GM21737 (cell line): ENCODE results near the gene EDRF1.
A peak's percentile ranks its signal among the peaks of the same experiment; 100 is the strongest.
"Not testable (repeated sequence)": the region's sequence is repeated elsewhere in the genome, so short reads cannot be mapped to it uniquely, and the experiment has no call there.

ENCODE experiments used
- ATAC-seq: cut with Tn5 transposase; IDR thresholded peaks from one replicate; pipeline ENCODE4 v1.9.1; 2021; ENCODE audit warnings: mild to moderate bottlenecking, moderate library complexity; ENCODE audit not compliant: unreplicated experiment

Gene EDRF1

GRCh38 chr10:125719173-125720001 lies at the start of gene EDRF1:
TSS of gene EDRF1 (plus strand) at chr10:125719709. CDS start at chr10:125719808, 99 bp downstream.
- ATAC-seq, result peak; percentile 90

- ATAC-seq, result no peak
Observed at GRCh38 chr10:125672884-125673283, 46.6 kb upstream of the EDRF1 start.

- ATAC-seq, result no peak
Observed at GRCh38 chr10:125679436-125679835, 40.1 kb upstream of the EDRF1 start.

GRCh38 chr10:125683063-125683462 lies 36.4 kb upstream of the EDRF1 start, which contains the start of gene TEX36:
TSS of gene TEX36 (minus strand) at chr10:125683163. CDS start at chr10:125682989, 174 bp downstream.
- no peak for ATAC-seq

GRCh38 chr10:125683821-125684220 lies 35.7 kb upstream of the EDRF1 start:
- ATAC-seq, result no peak

- no peak for ATAC-seq
Observed at GRCh38 chr10:125684581-125684980, 34.9 kb upstream of the EDRF1 start.

- ATAC-seq, result no peak
Observed at GRCh38 chr10:125687507-125688185, 31.9 kb upstream of the EDRF1 start.

GRCh38 chr10:125689955-125690569 lies 29.4 kb upstream of the EDRF1 start:
- ATAC-seq, result no peak

GRCh38 chr10:125691160-125691981 lies 28.1 kb upstream of the EDRF1 start:
- ATAC-seq, result no peak

- no peak for ATAC-seq
Observed at GRCh38 chr10:125692196-125692595, 27.3 kb upstream of the EDRF1 start.

- no peak for ATAC-seq
Observed at GRCh38 chr10:125692601-125693523, 26.6 kb upstream of the EDRF1 start.

- ATAC-seq, result no peak
Observed at GRCh38 chr10:125693524-125693847, 26.0 kb upstream of the EDRF1 start.

- no peak for ATAC-seq
Observed at GRCh38 chr10:125694883-125695282, 24.6 kb upstream of the EDRF1 start.

GRCh38 chr10:125696884-125697283 lies 22.6 kb upstream of the EDRF1 start:
- not testable (repeated sequence) for ATAC-seq

- no peak for ATAC-seq
Observed at GRCh38 chr10:125698481-125698998, 21.0 kb upstream of the EDRF1 start.

- ATAC-seq, result no peak
Observed at GRCh38 chr10:125699562-125700143, 19.9 kb upstream of the EDRF1 start.

- no peak for ATAC-seq
Observed at GRCh38 chr10:125700355-125700911, 19.1 kb upstream of the EDRF1 start.

- peak; percentile 65 for ATAC-seq
Observed at GRCh38 chr10:125707541-125708468, 11.7 kb upstream of the EDRF1 start.
